ENCODE measurements around the gene EFCAB13.

Gene EFCAB13

GRCh38 chr17:47323382-47324223 lies at the start of gene EFCAB13:
EFCAB13 (plus strand) TSS chr17:47323955; CDS start chr17:47328354, 4,399 bp downstream.
- peak within 1 kb of the TSS; percentile 85 for H3K4me3 ChIP-seq (ENCODE audit: low read depth, low read length)
- TF ChIP-seq, protein P1, sequence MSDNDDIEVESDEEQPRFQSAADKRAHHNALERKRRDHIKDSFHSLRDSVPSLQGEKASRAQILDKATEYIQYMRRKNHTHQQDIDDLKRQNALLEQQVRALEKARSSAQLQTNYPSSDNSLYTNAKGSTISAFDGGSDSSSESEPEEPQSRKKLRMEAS (IDR thresholded peaks at IDR 0.05; ENCODE audit: low read depth, low read length), result peak; percentile 18; the same call in 1 of the 2 replicates
- TF ChIP-seq CTCF (IDR thresholded peaks at IDR 0.05; ENCODE audit: low read depth, low read length), result no peak
- TF ChIP-seq MYC (IDR thresholded peaks at IDR 0.05; ENCODE audit: low read depth, low read length), result no peak
- peak; percentile 86 for TF ChIP-seq POLR2A (IDR thresholded peaks at IDR 0.05; ENCODE audit: extremely low read depth, insufficient read length)
- DNase-seq (ENCODE audit: low read depth), result peak; percentile 96

- no peak overlapping the region for H3K4me3 ChIP-seq (ENCODE audit: low read depth, low read length)
- TF ChIP-seq MYC (IDR thresholded peaks at IDR 0.05; ENCODE audit: low read depth, low read length) (no peak), POLR2A (IDR thresholded peaks at IDR 0.05; ENCODE audit: extremely low read depth, insufficient read length) (no peak), CTCF (IDR thresholded peaks at IDR 0.05; ENCODE audit: low read depth, low read length) (no peak)
- TF ChIP-seq, protein P1 (IDR thresholded peaks at IDR 0.05; ENCODE audit: low read depth, low read length), result no peak
- no peak for DNase-seq (ENCODE audit: low read depth)
Observed at GRCh38 chr17:47274319-47275069, 49.3 kb upstream of the EFCAB13 start.

DNA sequence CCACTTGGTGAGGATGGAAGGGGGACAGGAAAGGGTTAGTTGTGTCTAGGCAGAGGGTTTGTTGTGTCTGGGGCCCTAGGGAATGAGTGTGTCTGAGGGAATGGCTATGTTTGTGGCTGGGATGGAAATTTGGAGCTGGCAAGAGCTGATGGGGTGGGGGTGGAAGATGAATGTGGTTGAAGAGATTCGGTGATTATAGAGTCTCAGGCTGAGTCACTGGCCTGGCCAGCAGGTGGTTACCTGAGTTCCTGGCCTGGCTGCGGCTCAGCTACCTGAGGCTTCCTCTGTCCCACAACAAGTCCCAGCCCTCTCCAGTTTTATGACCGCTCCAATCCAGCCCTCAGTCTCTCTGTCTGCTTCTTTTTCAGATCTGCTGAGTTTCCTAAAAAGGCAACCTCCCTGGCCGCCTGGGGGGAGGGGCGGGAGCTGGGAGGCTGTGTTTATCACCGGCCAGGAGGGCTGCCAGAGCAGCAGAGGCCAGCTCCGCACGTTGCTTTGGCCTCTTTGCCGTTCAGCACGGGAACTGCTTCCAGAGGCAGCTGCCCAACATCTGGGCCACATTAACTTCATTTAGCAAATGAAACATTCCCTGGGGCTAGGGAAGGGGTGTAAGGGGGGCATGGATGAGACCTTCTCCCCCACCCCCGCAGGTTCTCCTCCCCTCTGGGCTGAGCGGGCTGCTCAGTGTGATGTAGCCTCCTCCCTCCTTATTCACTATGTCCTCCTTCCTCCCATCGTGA lies 48.3 kb upstream of the EFCAB13 start:
- no peak for DNase-seq (ENCODE audit: low read depth)
- TF ChIP-seq, protein P1 (IDR thresholded peaks at IDR 0.05; ENCODE audit: low read depth, low read length), result no peak
- TF ChIP-seq MYC (IDR thresholded peaks at IDR 0.05; ENCODE audit: low read depth, low read length), result no peak
- no peak for TF ChIP-seq CTCF (IDR thresholded peaks at IDR 0.05; ENCODE audit: low read depth, low read length)
- no peak for TF ChIP-seq POLR2A (IDR thresholded peaks at IDR 0.05; ENCODE audit: extremely low read depth, insufficient read length)
- H3K4me3 ChIP-seq (ENCODE audit: low read depth, low read length), result no peak overlapping the region

DNA sequence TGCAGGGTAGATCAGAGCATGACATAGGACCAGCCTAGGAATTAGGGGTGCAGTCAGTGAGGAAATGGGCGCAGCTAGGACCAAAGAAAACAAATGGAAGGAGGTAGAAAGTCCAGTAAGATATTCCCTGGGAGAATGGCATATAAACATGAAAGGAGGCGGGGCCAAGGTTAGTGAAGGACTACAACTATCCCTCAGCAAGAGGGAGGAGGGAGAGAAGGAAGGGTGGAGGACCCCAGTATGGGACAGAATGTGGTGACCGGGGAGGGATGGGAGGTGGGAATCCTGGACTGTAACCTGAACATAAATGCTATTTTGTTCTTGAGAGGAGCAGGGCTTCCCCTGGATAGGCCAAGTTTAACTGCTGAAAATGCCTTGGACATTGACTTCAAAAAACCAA lies 47.3 kb upstream of the EFCAB13 start:
- TF ChIP-seq CTCF (IDR thresholded peaks at IDR 0.05; ENCODE audit: low read depth, low read length), result no peak
- TF ChIP-seq POLR2A (IDR thresholded peaks at IDR 0.05; ENCODE audit: extremely low read depth, insufficient read length), result no peak
- no peak for TF ChIP-seq MYC (IDR thresholded peaks at IDR 0.05; ENCODE audit: low read depth, low read length)
- TF ChIP-seq, protein P1 (IDR thresholded peaks at IDR 0.05; ENCODE audit: low read depth, low read length), result no peak
- no peak overlapping the region for H3K4me3 ChIP-seq (ENCODE audit: low read depth, low read length)
- no peak for DNase-seq (ENCODE audit: low read depth)

- TF ChIP-seq CTCF (IDR thresholded peaks at IDR 0.05; ENCODE audit: low read depth, low read length), result no peak
- TF ChIP-seq, protein P1 (IDR thresholded peaks at IDR 0.05; ENCODE audit: low read depth, low read length), result no peak
- H3K4me3 ChIP-seq (ENCODE audit: low read depth, low read length), result no peak overlapping the region
- no peak for DNase-seq (ENCODE audit: low read depth)
Observed at GRCh38 chr17:47276868-47277267, 46.9 kb upstream of the EFCAB13 start.

Measured in NB4 (cell line).